IMR-90 (cell line): ENCODE results near the gene TMPRSS2. TPM values are rescaled to one million over a fixed set of nuclear protein-coding genes. Genes with fewer than 3 reads are reported as not detected.

Experiments used
- ATAC-seq: fragments of 200-7000 bp; cut with Tn5 transposase; 2 replicates; pipeline ENCODE4 v1.9.1; 2020; ENCODE audit warnings: low read depth, mild to moderate bottlenecking, moderate library complexity
- BruUV-seq: library from RNA; stranded (reverse); fragments of 400-500 nt; replicated peaks from 2 replicates; lab custom pipeline; 2021; lab: Mats Ljungman, UMichigan
- CTCF ChIA-PET: fragments of 300-600 bp; formaldehyde crosslinking; extraction: SDS; loops from one replicate; lab custom pipeline; 2021; ENCODE audit warnings: antibody characterized with exemption; lab: Yijun Ruan, JAX
- POLR2A ChIA-PET: fragments of 300-600 bp; sonication (Branson Sonifier 250); formaldehyde crosslinking; loops from one replicate; lab custom pipeline; 2022; ENCODE audit warnings: antibody characterized with exemption; ENCODE audit not compliant: unreplicated experiment; lab: Charles Lee
- DNase-seq: peaks from one replicate; pipeline ENCODE4 v3.0.0; 2013
- H2AFZ ChIP-seq: replicated peaks from 2 replicates; pipeline ENCODE3; 2013; ENCODE audit warnings: low read length, mild to moderate bottlenecking; ENCODE audit not compliant: poor library complexity
- H2AK5ac ChIP-seq: 2 replicates; pipeline ENCODE4 v1.6.1; 2013; ENCODE audit warnings: low read depth, low read length, inconsistent platforms
- H2AK9ac ChIP-seq: replicated peaks from 2 replicates; pipeline ENCODE3; 2013; ENCODE audit warnings: mild to moderate bottlenecking, low read depth, low read length, moderate library complexity; ENCODE audit not compliant: poor library complexity
- H2BK120ac ChIP-seq: 2 replicates; pipeline ENCODE4 v1.6.1; 2013; ENCODE audit warnings: low read depth, low read length, inconsistent platforms
- H2BK15ac ChIP-seq: 3 replicates; pipeline ENCODE4 v1.6.1; 2013; ENCODE audit warnings: low read depth, low read length, inconsistent platforms
- H2BK20ac ChIP-seq: 2 replicates; pipeline ENCODE4 v1.6.1; 2013; ENCODE audit warnings: low read depth, mild to moderate bottlenecking, inconsistent platforms, low read length, moderate library complexity
- H2BK5ac ChIP-seq: 2 replicates; pipeline ENCODE4 v1.6.1; 2013; ENCODE audit warnings: mild to moderate bottlenecking, low read depth, low read length, inconsistent platforms; ENCODE audit not compliant: poor library complexity, severe bottlenecking
- H3K14ac ChIP-seq: replicated peaks from 2 replicates; pipeline ENCODE4 v1.6.1; 2013; ENCODE audit warnings: low read depth, low read length, inconsistent platforms
- H3K18ac ChIP-seq: 2 replicates; pipeline ENCODE4 v1.6.1; 2013; ENCODE audit warnings: low read depth, low read length, control low read depth
- H3K23ac ChIP-seq: 2 replicates; pipeline ENCODE4 v1.6.1; 2013; ENCODE audit warnings: low read depth, low read length, inconsistent platforms
- H3K27ac ChIP-seq: 2 replicates; pipeline ENCODE4 v1.5.1; 2013; ENCODE audit warnings: mild to moderate bottlenecking, control low read depth, low read length; ENCODE audit not compliant: insufficient read depth
- H3K27me3 ChIP-seq: 2 replicates; pipeline ENCODE4 v1.6.1; 2013; ENCODE audit warnings: low read length; ENCODE audit not compliant: control insufficient read depth, insufficient read depth
- H3K36me3 ChIP-seq: 2 replicates; pipeline ENCODE4 v1.6.1; 2013; ENCODE audit warnings: low read length, mixed read lengths; ENCODE audit not compliant: control insufficient read depth, insufficient read depth
- H3K4ac ChIP-seq: 2 replicates; pipeline ENCODE4 v1.6.1; 2013; ENCODE audit warnings: low read depth, low read length, inconsistent platforms
- H3K4me1 ChIP-seq: 2 replicates; pipeline ENCODE4 v1.6.1; 2013; ENCODE audit warnings: low read length, mixed read lengths; ENCODE audit not compliant: control insufficient read depth, insufficient read depth
- H3K4me2 ChIP-seq: 2 replicates; pipeline ENCODE4 v1.6.1; 2013; ENCODE audit warnings: low read depth, mild to moderate bottlenecking, control low read depth, low read length, moderate library complexity
- H3K4me3 ChIP-seq: 2 replicates; pipeline ENCODE4 v1.5.1; 2013; ENCODE audit warnings: low read depth, mild to moderate bottlenecking, control low read depth, low read length, moderate library complexity; ENCODE audit not compliant: insufficient read depth
- H3K56ac ChIP-seq: 2 replicates; pipeline ENCODE4 v1.6.1; 2013; ENCODE audit warnings: low read length, inconsistent platforms; ENCODE audit not compliant: insufficient read depth; ENCODE audit errors: extremely low read depth
- H3K79me1 ChIP-seq, 2 experiments: 2 replicates each; pipeline ENCODE4 v1.6.1; 2013; ENCODE audit warnings: low read length in 2 of 2, inconsistent platforms in 1 of 2, low read depth in 1 of 2
- H3K9ac ChIP-seq: 2 replicates; pipeline ENCODE4 v1.6.1; 2013; ENCODE audit warnings: low read depth, low read length, control low read depth
- H3K9me1 ChIP-seq: 2 replicates; pipeline ENCODE4 v1.6.1; 2013; ENCODE audit warnings: low read length, inconsistent platforms; ENCODE audit not compliant: insufficient read depth
- H3K9me3 ChIP-seq: 2 replicates; pipeline ENCODE4 v1.6.1; 2013; ENCODE audit warnings: low read length; ENCODE audit not compliant: control insufficient read depth, insufficient read depth
- H4K20me1 ChIP-seq: 2 replicates; pipeline ENCODE4 v1.6.1; 2013; ENCODE audit warnings: low read length, inconsistent platforms; ENCODE audit not compliant: insufficient read depth
- H4K5ac ChIP-seq: 2 replicates; pipeline ENCODE4 v1.6.1; 2013; ENCODE audit warnings: mild to moderate bottlenecking, low read depth, low read length, control low read depth
- H4K8ac ChIP-seq, 2 experiments: 2 replicates each; pipeline ENCODE4 v1.6.1; 2013; ENCODE audit warnings: low read depth in 2 of 2, low read length in 2 of 2, control low read depth in 1 of 2, inconsistent platforms in 1 of 2
- H4K91ac ChIP-seq: 2 replicates; pipeline ENCODE4 v1.6.1; 2013; ENCODE audit warnings: low read depth, low read length, inconsistent platforms; ENCODE audit not compliant: insufficient read depth
- BHLHE40 ChIP-seq: fragments of 150-350 bp; IDR thresholded peaks from 2 replicates; pipeline ENCODE4 v1.6.1; 2016; ENCODE audit warnings: mild to moderate bottlenecking, low read depth, low read length
- WGBS, 2 experiments: methylation state at CpG; one replicate each; pipeline versions ENCODE4 v1.1.5 to v1.1.7; 2013; ENCODE audit warnings: missing lambda C conversion rate in 2 of 2; ENCODE audit not compliant: insufficient read length in 1 of 2; ENCODE audit errors: extremely low coverage in 2 of 2; 5-methylcytosine and 5-hydroxymethylcytosine counted together
- dilution Hi-C: fragments of 300-500 bp; cut with HindIII; formaldehyde crosslinking; loops from one replicate; pipeline ENCODE4 v1.14.3; 2018; ENCODE audit warnings: low sequenced_read_pairs; ENCODE audit not compliant: unreplicated experiment
- in situ Hi-C: fragments of 300-500 bp; cut with MboI; formaldehyde crosslinking; loops from 3 replicates; pipeline ENCODE4 v1.14.3; 2019; ENCODE audit warnings: low sequenced_read_pairs, inconsistent platforms, mixed read lengths
- intact Hi-C: fragments of 100-400 bp; cut with micrococcal nuclease; formaldehyde crosslinking; loops from 2 replicates; pipeline ENCODE4 v1.10.0; 2022
- polyA plus RNA-seq, 3 experiments: library from polyadenylated mRNA; depleted of rRNA; stranded (reverse); fragments of >200 nt; gene quantifications; 2 replicates each; pipeline ENCODE4 v1.2.3, GENCODE V29; 2012; ENCODE audit warnings: low replicate concordance in 1 of 3
- total RNA-seq: library from RNA; depleted of rRNA; stranded (reverse); fragments of >200 nt; gene quantifications from 2 replicates; pipeline ENCODE4 v1.2.3, GENCODE V29; 2012

Gene TMPRSS2
- total and polyA plus RNA-seq, 2 of the 4 experiments (the other 2 are of a cell fraction), result not detected

DNA sequence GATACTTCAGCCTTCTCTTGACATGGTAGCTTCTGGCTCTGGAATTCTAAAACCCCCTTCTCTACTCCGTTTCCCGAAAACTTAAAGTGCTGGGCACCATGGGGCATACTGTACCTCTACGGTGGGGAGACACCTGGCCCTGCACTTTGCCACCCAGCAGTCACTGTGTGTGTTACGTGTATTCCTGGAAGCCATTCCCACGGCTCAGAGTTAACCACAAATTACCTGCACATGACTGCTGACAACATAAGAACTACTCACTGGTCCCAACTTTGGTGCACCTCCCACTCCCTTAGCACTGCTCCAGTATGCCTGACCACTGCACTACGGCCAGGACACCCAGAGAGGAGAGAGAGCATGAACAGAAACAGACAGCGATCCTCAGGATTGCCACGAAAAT, 29.4 kb upstream of the TMPRSS2 start:
- dilution Hi-C loops (no loop called here), in situ Hi-C loops (loop anchor here (25.0 kb wide), 1 partner anchor 375 kb away; the partner anchor contains the start of gene BACE2), intact Hi-C loops (no loop called here)
- ATAC-seq (no peak), DNase-seq (no peak)
- 83% methylated on average over 1 of the region's 8 CpGs; no CpG with 5 or more reads in 1 of the 2 experiments for WGBS, 2 experiments
- Histone ChIP-seq H3K18ac (no peak overlapping the region), H4K5ac (no peak overlapping the region), H3K4me1 (no peaks in the 10 kb centered on the region), H2BK20ac (no peak overlapping the region), H3K9ac (no peak overlapping the region), H3K56ac (no peak overlapping the region), H2BK5ac (no peak overlapping the region), H3K9me3 (no peaks in the 10 kb centered on the region), H3K79me1 (no peaks in the 10 kb centered on the region), H3K4ac (no peak overlapping the region), H3K27me3 (peaks cover 31% of the 10 kb centered on the region), H4K91ac (no peak overlapping the region), H3K23ac (no peak overlapping the region), H3K36me3 (no peaks in the 10 kb centered on the region), H3K27ac (no peak overlapping the region), H2BK120ac (no peak overlapping the region), H2AK9ac (no peak overlapping the region), H3K4me3 (no peak overlapping the region), H4K8ac (no peak overlapping the region), H3K9me1 (no peaks in the 10 kb centered on the region), H2AK5ac (no peak overlapping the region), H3K14ac (no peak overlapping the region), H2BK15ac (no peak overlapping the region), H4K20me1 (no peaks in the 10 kb centered on the region), H3K4me2 (no peak overlapping the region), H2AFZ (no peak overlapping the region)
- no peak for TF ChIP-seq BHLHE40
- BruUV-seq, result no TSS peak
- POLR2A ChIA-PET, result no interaction called here
- CTCF ChIA-PET, result no interaction called here
